ENCODE data around the gene NAGLU. TPM values are rescaled to one million over a fixed set of nuclear protein-coding genes. Genes with fewer than 3 reads are reported as not detected.

The NAGLU gene
- total and polyA plus RNA-seq, 2 of the 13 experiments (the other 11 are each of a cell fraction or from before 2014, with no cell fraction given): 28.2 to 40.1 TPM

DNA sequence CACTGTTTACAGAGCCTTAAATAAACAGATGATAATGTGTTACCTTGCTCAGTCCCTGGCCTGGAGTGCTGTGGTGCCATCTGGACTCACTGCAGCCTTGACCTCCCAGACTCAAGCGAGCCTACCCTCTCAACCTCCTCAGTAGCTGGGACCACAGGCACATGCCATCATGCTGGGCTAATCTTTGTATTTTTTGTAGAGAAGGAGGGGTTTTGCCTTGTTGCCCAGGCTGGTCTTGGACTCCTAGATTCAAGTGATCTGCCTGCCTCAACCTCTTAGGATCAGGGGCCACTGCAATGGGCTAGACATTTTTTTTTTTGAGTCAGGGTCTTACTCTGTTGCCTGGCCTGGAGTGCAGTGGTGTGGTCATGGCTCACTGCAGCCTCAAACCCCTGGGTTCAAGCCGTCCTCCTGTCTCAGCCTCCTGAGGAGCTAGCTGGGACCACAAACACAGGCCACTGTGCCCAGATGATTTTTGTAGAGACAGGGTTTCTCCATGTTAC lies 5.0 kb upstream of the NAGLU start (continued):
- TF ChIP-seq ZNF101 (CRISPR knock-in tag; IDR thresholded peaks at IDR 0.05; ENCODE audit: borderline replicate concordance, low read depth): no peak; the same call in 1 of the 2 replicates
- peak; percentile 83; the same call in 1 of the 2 replicates for TF ChIP-seq CREM (IDR thresholded peaks at IDR 0.05)
- TF ChIP-seq CREM (CRISPR knock-in tag; IDR thresholded peaks at IDR 0.05): no peak
- no peak for TF ChIP-seq ZNF10 (CRISPR knock-in tag; IDR thresholded peaks at IDR 0.05; ENCODE audit: borderline replicate concordance, low read depth)
- peak; percentile 36 for TF ChIP-seq YY1 (IDR thresholded peaks at IDR 0.05; ENCODE audit: insufficient read depth, insufficient replicate concordance, low read depth, low read length)
- TF ChIP-seq, protein P1, sequence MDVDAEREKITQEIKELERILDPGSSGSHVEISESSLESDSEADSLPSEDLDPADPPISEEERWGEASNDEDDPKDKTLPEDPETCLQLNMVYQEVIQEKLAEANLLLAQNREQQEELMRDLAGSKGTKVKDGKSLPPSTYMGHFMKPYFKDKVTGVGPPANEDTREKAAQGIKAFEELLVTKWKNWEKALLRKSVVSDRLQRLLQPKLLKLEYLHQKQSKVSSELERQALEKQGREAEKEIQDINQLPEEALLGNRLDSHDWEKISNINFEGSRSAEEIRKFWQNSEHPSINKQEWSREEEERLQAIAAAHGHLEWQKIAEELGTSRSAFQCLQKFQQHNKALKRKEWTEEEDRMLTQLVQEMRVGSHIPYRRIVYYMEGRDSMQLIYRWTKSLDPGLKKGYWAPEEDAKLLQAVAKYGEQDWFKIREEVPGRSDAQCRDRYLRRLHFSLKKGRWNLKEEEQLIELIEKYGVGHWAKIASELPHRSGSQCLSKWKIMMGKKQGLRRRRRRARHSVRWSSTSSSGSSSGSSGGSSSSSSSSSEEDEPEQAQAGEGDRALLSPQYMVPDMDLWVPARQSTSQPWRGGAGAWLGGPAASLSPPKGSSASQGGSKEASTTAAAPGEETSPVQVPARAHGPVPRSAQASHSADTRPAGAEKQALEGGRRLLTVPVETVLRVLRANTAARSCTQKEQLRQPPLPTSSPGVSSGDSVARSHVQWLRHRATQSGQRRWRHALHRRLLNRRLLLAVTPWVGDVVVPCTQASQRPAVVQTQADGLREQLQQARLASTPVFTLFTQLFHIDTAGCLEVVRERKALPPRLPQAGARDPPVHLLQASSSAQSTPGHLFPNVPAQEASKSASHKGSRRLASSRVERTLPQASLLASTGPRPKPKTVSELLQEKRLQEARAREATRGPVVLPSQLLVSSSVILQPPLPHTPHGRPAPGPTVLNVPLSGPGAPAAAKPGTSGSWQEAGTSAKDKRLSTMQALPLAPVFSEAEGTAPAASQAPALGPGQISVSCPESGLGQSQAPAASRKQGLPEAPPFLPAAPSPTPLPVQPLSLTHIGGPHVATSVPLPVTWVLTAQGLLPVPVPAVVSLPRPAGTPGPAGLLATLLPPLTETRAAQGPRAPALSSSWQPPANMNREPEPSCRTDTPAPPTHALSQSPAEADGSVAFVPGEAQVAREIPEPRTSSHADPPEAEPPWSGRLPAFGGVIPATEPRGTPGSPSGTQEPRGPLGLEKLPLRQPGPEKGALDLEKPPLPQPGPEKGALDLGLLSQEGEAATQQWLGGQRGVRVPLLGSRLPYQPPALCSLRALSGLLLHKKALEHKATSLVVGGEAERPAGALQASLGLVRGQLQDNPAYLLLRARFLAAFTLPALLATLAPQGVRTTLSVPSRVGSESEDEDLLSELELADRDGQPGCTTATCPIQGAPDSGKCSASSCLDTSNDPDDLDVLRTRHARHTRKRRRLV (CRISPR knock-in tag; IDR thresholded peaks at IDR 0.05): no peak; the same call in 1 of the 2 replicates
- TF ChIP-seq, protein P2, sequence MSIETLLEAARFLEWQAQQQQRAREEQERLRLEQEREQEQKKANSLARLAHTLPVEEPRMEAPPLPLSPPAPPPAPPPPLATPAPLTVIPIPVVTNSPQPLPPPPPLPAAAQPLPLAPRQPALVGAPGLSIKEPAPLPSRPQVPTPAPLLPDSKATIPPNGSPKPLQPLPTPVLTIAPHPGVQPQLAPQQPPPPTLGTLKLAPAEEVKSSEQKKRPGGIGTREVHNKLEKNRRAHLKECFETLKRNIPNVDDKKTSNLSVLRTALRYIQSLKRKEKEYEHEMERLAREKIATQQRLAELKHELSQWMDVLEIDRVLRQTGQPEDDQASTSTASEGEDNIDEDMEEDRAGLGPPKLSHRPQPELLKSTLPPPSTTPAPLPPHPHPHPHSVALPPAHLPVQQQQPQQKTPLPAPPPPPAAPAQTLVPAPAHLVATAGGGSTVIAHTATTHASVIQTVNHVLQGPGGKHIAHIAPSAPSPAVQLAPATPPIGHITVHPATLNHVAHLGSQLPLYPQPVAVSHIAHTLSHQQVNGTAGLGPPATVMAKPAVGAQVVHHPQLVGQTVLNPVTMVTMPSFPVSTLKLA (IDR thresholded peaks at IDR 0.05): peak; percentile 25; the same call in 1 of the 2 replicates
- no peak for TF ChIP-seq ZNF180 (CRISPR knock-in tag; IDR thresholded peaks at IDR 0.05; ENCODE audit: borderline replicate concordance, low read depth)
- TF ChIP-seq ZNF207 (IDR thresholded peaks at IDR 0.05; ENCODE audit: borderline replicate concordance): no peak
- peak; percentile 63; the same call in 1 of the 2 replicates for TF ChIP-seq JUN (CRISPR knock-in tag; IDR thresholded peaks at IDR 0.05)
- 0 out of 2 replicates have a peak, but pooled peaks have one; percentile 44 for TF ChIP-seq ARID2 (CRISPR knock-in tag; IDR thresholded peaks at IDR 0.05; ENCODE audit: borderline replicate concordance)
- TF ChIP-seq KLF13 (CRISPR knock-in tag; IDR thresholded peaks at IDR 0.05): 0 out of 2 replicates have a peak, but pooled peaks have one; percentile 59
- TF ChIP-seq, protein P3, sequence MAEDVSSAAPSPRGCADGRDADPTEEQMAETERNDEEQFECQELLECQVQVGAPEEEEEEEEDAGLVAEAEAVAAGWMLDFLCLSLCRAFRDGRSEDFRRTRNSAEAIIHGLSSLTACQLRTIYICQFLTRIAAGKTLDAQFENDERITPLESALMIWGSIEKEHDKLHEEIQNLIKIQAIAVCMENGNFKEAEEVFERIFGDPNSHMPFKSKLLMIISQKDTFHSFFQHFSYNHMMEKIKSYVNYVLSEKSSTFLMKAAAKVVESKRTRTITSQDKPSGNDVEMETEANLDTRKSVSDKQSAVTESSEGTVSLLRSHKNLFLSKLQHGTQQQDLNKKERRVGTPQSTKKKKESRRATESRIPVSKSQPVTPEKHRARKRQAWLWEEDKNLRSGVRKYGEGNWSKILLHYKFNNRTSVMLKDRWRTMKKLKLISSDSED (CRISPR knock-in tag; IDR thresholded peaks at IDR 0.05): 0 out of 2 replicates have a peak, but pooled peaks have one; percentile 38
- TF ChIP-seq SP2 (CRISPR knock-in tag; IDR thresholded peaks at IDR 0.05): no peak
- TF ChIP-seq, protein P4, sequence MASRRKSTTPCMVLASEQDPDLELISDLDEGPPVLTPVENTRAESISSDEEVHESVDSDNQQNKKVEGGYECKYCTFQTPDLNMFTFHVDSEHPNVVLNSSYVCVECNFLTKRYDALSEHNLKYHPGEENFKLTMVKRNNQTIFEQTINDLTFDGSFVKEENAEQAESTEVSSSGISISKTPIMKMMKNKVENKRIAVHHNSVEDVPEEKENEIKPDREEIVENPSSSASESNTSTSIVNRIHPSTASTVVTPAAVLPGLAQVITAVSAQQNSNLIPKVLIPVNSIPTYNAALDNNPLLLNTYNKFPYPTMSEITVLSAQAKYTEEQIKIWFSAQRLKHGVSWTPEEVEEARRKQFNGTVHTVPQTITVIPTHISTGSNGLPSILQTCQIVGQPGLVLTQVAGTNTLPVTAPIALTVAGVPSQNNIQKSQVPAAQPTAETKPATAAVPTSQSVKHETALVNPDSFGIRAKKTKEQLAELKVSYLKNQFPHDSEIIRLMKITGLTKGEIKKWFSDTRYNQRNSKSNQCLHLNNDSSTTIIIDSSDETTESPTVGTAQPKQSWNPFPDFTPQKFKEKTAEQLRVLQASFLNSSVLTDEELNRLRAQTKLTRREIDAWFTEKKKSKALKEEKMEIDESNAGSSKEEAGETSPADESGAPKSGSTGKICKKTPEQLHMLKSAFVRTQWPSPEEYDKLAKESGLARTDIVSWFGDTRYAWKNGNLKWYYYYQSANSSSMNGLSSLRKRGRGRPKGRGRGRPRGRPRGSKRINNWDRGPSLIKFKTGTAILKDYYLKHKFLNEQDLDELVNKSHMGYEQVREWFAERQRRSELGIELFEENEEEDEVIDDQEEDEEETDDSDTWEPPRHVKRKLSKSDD (CRISPR knock-in tag; IDR thresholded peaks at IDR 0.05; ENCODE audit: low read depth): peak; percentile 66; the same call in 1 of the 2 replicates
- no peak; the same call in 1 of the 2 replicates for TF ChIP-seq ATF1 (CRISPR knock-in tag; IDR thresholded peaks at IDR 0.05)
- TF ChIP-seq MIER2 (CRISPR knock-in tag; IDR thresholded peaks at IDR 0.05): 0 out of 2 replicates have a peak, but pooled peaks have one; percentile 37
- TF ChIP-seq ZFP62 (CRISPR knock-in tag; IDR thresholded peaks at IDR 0.05): no peak
- peak; percentile 87 to 95 for TF ChIP-seq NR2F1 (CRISPR knock-in tag; IDR thresholded peaks at IDR 0.05)

Data from HepG2 (cell line).